Ammon's horn (tissue), 1 donor: ENCODE measurements around the gene APBA2.

Source experiments
- DNase-seq: peaks from one replicate; pipeline ENCODE4 v3.0.0-alpha.2; 2016; ENCODE audit warnings: low spot score

APBA2 gene

DNA sequence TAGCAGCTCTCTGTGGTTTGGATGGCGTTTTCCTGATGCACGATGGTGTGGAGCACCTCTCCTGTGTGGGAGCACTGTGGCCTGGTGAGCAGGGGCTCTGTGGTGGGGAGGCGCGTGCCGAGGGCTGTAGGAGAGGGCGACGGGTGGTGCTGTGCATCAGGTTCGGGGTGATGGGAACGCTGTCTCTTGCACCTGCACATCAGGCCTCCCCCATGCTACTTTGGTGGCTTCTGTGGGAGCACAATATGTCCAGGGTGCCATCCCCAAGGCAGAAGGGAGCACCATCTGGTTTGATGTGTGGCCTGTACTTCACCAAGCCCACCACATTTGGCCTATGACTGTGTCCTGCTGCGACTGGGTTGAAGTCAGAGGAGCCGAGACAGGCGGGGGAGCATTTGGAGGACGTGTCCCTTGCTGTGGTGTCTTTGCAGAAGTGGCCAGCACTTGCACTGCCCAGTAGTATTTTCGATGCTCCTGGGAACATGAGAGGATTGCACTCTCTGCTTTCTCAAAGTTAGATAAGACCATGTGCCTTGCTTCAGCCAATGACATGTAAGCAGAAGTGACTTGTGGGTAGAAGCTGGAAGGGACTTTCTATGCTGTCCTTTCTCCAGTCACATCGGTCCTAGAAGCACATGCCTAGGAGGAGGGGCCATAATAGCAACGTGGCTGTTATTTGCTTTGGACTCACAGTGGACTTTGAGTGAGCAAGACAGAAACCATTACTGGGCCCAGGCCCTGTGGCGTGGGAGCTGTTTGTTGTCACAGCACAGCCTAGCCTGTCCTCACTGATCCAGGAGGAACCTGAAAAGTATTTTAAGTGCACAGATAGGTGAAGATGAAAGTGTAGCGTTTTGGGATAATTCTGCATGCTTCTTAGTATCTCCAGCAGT, 72.1 kb downstream of the APBA2 start:
- DNase-seq: no peak

DNA sequence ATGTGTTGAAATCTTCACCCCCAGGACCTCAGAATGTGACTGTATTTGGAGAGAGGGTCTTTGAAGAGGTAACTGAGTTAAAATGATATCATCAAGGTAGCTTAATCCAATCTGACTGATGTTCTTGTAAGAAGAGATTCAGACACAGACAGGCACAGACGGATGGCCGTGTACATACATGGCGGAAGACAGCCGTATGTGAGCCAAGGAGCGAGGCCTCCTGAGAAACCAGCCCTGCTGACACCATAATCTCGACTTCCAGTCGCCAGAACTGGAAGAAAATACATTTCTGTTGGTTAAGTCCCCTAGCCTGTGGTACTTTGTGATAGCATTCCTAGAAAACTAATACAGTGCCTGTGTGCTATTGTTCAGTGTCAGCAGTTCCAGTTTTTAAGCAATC, 73.6 kb downstream of the APBA2 start:
- DNase-seq: no peak

DNA sequence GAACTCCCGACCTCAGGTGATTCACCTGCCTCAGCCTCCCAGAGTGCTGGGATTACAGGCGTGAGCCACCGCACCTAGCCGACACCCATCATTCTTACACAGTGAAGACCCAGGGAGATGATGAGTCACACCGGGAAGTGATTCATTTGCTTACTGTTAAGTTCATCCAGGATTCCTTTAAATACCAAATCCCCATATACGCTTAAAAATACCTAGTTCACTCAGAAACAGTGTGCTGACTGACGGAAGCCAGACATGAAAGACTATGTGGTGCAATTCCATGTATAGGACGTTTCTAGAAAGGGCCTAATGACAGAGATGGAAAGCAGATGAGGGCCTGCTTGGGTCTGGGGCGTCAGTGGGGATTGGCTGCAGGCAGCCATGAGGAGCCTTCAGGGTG, 75.2 kb downstream of the APBA2 start:
- no peak for DNase-seq

DNA sequence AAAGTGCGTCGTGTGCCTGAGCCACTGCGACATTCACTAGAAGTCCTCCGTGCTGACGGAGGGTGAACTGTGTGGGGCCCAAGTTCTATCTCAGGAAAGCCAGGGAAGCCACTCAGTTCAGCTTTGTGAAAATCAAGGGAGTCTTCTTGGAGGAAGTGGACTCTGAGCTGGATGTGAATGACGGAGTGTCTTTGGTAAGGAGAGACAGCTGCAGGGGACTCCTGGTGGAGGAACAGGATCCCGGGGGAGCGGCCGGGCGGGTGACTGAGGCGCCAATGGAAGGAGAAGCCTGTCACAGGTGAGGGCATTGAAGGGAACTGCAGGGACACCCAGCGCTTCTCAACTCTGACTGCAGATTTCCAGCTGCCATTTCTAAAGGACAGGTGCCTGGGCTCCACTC, 75.6 kb downstream of the APBA2 start:
- DNase-seq: no peak

DNA sequence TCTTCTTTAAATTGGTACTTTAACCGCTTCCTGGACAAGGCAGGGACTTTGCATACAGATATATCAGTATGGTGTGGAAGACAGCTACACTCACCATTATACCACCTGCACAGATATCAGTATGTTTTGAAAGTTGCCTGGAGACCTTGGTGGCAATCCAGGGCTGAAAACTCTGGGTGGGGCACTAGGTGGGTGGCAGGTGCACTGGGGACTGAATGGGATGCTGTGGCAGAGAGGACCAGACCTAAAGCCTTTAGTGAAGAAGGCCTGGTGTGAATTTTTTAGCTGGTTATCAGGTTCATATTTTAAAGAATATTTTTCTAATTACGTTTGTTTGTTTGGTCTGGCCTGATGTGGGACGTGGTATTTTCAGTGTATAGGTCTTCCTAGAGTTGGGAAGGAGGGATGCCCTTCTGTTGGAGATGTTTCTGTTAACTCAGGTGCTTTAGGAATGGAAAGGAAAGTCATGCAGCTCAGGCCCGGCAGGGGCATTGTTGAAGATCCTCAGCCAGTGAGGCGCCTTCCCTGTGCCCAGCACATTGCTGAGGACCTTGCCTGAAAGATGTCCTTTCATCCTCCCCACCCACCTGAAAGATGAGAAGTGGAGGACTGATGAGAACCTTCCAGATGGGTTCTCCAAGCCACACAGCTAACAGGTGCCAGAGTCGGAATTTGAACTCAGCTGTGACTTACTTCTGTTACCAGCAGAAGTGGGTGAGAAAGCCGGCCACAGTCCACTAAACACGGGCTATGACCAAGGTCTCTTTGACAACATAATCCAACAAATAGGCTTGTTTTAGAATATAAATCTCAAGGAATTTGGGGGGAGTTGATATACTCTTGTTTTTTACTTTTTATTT, 77.3 kb downstream of the APBA2 start:
- no peak for DNase-seq

DNA sequence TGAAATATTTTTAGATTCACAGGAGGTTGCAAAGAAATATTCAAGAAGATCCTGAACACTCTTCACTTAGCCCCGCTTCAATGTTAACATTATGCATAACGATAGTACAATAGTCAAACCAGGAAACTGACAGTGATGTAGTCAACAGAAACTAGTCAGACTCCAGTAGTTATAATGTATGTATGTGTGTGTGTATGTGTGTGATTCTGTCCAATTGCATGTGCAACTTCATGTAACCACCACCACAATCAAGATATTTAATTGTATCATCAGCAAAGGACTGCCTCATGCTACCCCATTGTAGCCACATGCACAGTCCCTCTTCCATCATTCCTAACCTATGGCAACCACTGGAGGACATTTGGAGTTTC, 77.9 kb downstream of the APBA2 start:
- no peak for DNase-seq

DNA sequence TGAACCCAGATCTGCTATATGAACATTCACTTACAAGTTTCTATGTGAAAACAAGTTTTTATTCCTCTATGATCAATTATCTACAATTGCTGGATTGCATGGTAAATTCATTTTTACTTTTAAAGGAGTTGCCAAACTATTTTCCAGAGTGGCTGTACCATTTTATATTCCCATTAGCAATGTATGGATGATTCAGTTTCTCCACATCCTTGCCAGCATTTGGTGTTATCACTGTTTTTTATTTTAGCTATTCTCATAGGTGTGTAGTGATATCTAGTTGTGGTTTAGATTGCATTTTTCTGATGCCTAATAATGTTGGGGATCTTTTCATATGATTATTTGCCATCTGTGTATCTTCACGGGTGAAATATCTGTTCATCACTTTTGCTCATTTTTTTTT, 78.3 kb downstream of the APBA2 start:
- no peak for DNase-seq

DNA sequence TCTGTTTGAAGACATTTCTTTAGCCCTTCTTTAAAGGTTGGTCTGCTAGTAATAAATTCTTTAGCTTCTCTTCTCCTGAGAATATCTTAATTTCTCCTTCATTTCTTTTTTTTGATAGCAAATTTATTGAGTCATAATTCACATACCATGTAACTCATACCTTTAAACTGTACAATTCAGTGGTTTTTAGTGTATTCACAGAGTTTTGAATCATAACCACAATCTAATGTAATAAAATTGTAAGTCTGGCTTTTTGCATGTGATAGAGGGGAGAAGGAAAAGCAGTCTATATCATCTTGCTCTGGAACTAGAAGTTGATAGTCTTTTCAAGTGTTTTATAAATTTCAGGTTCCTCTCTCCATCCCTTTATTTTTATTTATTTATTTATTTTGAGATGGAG, 81.3 kb downstream of the APBA2 start:
- no peak for DNase-seq

DNA sequence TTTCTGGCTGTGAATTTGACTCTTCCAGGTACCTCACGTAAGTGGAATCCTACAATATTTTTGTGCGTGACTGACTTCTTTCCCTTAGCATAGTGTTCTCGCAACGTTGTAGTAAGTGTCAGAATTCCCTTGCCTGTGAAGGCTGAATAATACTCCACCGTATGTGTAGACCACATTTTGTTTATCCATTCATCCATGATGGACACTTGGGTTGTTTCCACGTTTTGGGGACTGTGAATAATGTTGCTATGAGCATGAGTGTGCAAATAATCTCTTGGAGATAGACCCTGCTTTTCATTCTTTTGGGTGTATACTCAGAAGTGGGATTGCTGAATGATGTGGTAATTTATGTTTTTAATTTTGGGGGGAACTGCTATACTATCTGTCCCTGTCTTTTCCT, 82.2 kb downstream of the APBA2 start:
- DNase-seq: no peak

DNA sequence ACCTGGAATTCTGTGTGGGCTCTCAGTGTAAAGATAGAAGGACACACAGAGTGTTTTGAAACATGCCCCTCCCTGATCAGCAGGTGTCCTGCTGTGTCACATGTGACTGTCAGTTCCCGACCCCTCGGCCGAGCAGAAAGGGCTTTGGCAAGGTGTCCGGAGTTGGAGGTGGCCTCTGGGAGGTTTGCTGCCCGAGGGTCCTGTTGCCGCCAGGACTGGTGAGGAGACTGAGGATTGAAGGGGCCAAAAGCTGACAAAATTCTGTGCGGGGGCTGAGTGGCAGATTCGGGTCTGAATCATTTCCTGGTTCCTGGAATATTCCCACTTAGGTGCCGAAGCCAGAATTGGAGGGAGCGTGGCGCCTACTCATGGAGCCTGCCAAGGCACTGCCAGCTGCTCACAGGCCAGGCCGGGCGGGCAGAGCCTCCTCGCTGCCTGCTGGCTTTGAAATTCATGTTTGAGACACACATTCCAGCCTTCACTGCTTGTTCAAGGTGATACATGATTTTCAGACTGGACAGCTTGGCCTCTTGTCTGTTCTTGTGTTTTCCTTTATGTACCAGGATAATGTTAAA, 83.8 kb downstream of the APBA2 start:
- peak; percentile 79 for DNase-seq

DNA sequence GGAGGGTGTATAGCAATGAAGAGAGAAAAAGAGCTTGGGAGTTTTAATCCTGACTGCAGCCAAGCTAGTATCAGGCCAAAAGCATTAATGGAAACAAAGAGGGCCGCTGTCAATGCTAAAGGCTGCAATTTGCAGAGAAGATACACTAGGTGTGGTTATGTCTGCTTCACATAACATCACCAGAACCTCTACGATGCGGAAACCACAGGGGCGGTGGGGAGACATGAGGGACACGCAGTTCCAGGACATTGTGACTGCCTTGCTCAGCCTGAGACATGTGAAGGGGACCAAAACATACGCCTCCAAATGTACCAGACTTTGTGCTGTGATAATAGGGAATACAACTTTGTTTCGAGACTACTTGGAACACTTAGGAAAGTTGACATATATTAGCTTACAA, 88.4 kb downstream of the APBA2 start:
- DNase-seq: no peak

DNA sequence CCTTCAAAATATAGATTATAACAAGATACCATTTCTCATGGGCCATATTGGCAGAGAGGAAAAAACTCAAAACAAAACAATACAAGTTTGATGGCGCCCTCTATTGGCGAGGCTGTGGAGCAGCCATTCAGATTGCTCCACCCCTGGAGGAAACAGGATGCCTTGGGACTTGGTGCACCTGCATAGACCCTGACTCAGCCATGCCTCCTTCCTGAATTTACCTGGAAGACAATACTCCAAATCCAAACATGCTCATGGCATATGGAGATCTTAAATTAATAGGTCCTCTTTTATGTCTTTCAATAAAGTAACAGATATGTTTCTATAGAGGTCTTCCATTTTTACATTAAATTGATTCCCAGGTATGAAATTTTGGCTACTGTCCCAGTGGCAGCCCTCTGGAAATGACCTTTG, 90.0 kb downstream of the APBA2 start:
- no peak for DNase-seq

DNA sequence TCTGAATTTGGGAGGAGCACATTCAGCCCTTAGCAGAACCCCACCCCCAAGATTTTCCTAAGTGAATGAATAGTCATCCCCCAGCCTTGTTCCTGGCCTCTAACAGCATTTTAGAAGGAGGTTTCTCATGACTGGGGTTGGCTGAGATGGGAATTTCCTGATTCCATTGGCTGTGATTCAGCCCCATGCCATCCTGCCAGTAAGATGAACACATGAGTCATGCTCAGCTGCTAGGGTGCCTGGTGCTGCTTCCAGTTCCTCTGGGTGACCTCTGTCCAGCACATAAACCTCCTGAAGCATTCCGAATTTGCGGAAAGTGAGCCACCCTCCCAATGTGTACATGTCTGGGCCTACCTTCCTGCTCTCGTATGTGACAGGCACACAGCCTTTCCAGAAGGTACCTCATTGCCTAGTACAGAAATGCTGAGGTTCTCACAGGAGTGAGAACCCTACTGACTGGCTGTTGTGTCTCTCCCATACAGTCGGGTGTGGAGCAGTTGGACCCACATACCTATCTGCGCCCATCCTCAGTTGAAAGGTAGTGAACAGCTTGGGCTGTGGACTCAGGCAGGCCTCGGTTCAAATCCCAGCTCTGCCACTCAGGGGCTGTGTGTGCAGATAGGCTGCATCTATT, 91.7 kb downstream of the APBA2 start:
- DNase-seq: peak; percentile 93

DNA sequence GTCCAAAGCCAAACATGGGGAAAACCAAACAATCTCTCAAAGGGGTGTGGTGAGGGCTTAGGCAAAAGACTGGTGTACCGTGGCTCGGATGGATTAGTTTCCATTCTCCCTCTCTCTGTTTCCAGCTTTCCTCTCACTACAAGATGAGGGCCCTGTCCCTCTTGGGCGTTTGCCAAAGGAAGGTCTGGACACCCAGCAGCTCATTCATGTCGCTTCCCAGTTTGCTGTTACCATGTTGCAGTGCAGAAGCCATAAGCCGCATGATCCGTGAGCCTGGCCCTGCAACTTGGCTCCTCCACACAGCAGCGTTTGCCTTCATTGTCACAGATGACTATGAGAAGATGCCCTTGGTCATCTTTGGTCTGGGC, 92.2 kb downstream of the APBA2 start:
- no peak for DNase-seq

DNA sequence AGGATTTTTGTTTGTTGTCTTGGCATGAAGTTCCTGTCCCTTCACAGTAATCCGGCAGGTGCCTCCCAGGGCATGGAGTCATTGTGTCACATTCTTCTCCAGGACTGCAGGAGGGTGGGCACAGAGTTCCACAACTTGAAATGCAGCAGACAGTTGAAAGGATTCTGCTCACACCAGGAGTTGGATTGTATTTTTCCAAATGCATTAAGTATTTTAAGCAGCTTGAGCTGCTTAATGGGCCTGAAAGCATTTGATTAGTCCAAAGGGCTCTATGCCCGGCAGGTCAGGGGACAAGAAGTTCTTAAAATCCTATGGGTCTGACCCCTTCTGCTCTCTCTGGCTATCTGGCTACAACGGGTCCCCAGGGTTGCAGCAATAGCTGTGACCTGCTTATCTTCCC, 92.9 kb downstream of the APBA2 start:
- no peak for DNase-seq

DNA sequence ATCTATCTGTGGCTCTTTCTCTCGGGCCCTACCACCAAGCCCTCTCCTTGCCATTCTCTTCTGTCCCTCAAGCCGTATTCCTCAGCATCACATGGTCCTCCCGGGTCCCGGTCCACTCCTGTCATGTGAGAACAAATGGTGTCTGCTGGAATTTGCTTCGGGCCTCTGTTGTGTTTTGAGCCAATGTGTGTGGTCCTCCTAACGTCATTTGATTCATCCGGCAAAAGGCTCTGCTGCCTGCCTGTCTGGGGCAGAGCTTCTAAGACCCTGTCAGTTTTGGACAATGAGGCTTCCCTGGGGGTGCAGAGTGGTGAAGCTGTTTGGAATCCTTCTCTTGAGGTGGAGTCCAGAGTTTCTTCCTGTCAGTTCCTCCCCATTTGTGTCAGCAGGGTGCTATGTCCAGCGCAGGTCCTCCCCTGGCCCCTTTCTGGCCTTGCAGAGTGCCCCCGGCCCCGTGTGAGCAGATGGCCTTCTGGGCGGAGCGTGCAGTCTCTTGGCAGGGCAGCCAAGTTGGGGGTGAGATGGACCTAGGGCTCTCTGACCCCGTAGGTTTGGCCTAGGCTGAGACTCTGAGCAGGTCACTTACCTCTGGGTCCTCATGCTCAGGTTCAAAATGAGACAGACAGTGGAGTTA, 93.6 kb downstream of the APBA2 start:
- DNase-seq: no peak

DNA sequence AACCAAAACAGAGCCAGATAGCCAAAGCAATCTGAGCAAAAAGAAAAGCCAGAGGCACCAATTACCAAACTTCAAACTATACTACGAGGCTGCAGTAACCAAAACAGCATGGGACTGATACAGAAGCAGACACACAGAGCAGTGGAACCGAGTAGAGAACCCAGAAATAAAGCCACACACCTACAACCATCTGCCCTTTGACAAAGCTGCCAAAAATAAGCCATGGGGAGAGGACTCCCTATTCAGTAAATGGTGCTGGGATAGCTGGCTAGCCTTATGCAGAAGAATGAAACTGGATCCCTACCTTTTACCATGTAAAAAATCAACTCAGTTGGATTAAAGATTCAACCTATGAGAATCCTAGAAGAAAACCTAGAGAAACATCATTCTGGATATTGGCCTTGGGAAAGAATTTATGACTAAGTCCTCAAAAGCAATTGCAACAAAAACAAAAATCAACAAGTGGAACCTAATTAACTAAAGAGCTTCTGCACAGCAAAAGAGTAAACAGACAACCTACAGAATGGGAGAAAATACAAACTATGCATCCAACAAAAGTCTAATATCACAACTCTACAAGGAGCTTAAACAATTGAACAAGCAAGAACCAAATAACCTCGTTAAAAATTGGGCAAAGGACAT, 95.1 kb downstream of the APBA2 start:
- DNase-seq: no peak

DNA sequence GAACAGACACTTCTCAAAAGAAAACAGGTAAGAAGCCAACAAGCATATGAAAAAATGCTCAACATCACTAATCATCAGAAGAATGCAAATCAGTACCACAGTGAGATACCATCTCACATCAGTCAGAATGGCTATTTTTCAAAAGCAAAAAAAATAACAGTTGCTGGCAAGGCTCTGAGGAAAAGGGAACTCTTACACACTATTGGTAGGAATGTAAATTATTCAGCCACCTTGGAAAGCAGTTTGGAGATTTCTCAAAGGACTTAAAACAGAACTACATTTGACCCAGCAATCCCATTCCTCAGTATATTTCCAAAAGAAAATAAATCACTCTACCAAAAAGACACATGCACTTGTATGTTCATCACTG, 95.6 kb downstream of the APBA2 start:
- DNase-seq: no peak

DNA sequence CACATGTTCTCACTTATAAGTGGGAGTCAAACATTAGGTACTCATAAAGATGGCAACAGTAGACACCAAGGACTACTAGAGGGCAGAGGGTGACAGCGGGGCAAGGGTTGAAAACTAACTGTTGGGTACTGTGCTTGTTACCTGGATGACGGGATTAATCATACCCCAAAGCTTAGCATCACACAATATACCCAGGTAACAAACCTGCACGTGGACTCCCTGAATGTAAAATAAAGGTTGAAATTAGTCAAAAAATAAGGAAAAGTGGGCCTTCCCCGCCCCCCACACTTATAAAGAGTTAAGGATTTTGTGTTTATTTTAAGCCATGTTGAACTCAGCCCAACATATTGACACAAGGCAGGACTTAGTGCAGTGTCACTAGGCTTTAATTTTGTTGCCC, 96.1 kb downstream of the APBA2 start:
- DNase-seq: no peak

DNA sequence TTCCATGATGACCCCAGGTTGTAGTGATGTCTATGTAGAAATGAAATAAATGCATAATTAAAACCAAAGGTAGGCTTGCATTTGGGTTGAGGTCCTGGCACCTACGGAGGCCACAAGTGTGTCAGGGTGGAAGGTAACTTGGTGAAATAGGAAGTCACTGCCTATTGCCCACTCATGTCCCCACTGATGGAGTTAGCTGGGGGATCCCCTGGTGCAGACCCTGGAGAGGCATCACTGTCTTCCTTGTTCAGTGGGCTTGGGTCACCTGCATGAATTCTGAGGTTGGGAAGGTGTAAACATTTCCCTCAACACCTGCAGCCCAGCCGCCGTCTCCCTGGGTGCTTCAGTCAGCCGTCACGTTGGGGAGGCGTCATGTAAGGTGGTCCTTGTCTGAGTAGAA, 97.1 kb downstream of the APBA2 start:
- no peak for DNase-seq

DNA sequence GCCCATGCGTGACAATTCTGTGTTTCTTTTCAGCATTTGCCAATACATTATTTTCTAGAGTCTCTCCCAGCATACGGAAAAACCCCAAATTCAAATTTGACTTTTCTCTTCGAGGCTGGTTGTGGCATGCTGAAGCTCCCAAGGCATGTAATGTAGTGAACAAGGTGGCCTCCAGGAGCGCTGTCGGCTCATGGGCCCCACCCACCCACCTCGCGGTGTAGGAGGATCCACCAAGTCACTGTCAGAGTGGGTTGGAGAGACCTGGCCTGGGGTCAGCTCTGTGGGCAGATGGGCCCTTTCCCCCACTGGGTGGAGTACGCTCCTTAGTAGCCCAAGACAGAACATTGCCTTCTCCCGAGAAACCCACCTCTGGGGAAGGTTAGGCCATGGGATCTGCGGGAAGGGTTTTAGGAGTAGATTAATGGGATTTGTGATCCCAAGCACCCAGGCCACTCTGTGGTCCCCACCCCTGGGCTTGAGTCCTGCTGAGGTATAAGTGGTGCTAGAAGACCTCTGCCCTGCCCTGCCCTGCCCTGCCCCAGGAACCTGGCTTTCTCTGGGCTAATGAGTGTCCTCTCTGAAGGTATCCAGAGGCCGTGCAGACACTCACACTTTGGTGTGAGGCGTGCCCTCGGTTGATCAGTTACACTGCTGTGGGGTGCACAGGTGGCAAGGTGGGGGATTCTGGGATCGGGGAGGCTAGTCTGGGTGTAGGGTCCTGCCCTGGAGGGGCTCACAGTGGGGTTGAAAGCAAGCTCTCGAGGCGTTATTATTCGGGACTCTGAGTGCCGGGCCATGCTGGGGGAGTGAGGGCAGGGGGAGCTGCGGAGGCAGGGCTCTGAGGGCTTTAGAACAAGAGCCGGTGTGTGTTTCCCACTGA, 97.9 kb downstream of the APBA2 start:
- DNase-seq: no peak
